Hematopoietic multipotent progenitor cell treated with erythropoietin and hydrocortisone succinate and interleukin-3 and kit ligand, for 15 days (in vitro differentiated cells): ENCODE data around the gene UBB.
"Not testable (repeated sequence)": the region's sequence is repeated elsewhere in the genome, so short reads cannot be mapped to it uniquely, and the experiment has no call there.

Source experiments
- DNase-seq: peaks from one replicate; pipeline ENCODE4 v3.0.0-alpha.2; 2015; ENCODE audit warnings: low spot score

Gene UBB

DNA sequence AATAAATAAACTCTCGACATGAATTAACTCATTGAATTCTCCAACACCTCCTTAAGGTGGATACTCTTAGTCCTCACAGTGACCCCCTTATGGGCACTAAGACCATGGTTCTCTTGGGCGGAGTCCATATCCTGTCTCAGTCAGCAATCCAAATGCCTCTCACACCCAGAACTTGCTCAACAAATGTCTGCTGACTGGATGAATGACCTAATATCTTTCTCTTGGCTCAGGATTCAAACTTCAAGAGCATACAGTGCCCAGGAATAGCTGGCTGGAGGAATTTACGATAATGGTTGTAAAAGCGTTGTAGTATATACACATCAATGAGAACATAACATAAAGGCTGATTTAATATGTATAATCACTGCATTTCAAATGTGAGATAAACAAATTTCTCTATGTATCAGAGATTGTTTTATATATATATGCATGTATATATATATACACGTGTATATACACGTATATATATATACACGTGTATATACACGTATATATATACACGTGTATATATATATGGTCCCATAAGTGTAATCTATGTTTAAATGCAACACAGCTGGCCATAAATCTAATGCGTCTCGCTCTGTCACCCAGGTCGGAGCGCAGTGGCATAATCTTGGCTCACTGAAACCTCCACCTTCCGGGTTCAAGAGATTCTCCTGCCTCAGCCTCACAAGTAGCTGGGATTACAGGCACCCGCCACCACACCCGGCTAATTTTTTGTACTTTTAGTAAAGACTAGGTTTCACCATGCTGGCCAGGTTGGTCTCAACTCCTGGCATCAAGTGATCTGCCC, 6.5 kb upstream of the UBB start:
- no peak for DNase-seq

- DNase-seq = peak; percentile 63
These were observed 3.0 kb upstream of the UBB start for GRCh38 chr17:16377941-16378341.

GRCh38 chr17:16378636-16379282, 2.1 kb upstream of the UBB start:
- DNase-seq = peak; percentile 85

GRCh38 chr17:16379654-16380053, 1.2 kb upstream of the UBB start:
- DNase-seq = no peak

DNA sequence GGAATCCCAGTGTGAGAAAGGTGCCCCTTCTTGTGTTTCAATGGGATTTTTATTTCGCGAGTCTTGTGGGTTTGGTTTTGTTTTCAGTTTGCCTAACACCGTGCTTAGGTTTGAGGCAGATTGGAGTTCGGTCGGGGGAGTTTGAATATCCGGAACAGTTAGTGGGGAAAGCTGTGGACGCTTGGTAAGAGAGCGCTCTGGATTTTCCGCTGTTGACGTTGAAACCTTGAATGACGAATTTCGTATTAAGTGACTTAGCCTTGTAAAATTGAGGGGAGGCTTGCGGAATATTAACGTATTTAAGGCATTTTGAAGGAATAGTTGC, 567 bp downstream of the UBB start:
- DNase-seq = no peak

DNA sequence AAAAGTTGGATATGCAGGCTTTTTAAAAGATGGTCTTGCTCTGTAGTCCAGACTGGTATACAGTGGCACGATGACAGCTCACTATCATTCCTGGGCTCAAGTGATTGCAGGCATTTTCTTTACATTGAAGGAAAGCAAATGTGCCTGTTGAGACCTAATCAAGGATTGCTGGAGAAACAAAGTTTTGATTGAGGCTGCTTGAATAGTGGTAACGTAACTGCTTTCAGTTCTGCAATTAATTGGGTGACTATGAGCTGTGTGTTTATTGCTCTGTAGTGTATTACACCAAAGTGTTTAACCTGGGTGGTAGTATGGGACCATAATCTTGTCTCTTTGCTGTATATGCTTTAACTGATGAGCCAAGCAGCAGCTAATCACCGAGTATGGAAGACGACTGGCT, 2.3 kb downstream of the UBB start:
- DNase-seq = no peak

DNA sequence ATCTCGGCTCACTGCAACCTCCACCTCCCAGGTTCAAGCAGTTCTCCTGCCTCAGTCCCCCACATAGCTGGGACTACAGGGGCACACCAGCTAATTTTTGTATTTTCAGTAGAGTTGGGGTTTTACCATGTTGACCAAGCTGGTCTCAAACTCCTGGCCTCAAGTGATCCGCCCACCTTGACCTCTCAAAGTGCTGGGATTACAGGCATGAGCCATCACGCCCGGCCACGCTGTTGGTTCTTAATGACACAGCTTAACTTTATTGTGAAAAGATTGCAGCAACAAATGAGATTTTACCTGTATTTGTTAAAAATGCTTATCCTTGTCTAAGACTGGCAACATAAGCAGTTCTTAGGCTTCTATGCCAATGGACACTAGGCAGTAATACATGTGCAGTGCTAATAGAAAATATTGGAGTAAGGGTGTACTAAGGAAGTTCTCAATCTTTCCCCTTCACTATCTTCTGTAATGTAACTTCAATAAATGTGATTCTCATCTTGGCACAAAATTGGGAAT, 2.9 kb downstream of the UBB start:
- no peak for DNase-seq

GRCh38 chr17:16384557-16384956, 3.7 kb downstream of the UBB start:
- DNase-seq = no peak

GRCh38 chr17:16386126-16386507, 5.2 kb downstream of the UBB start:
- not testable (repeated sequence) for DNase-seq

DNA sequence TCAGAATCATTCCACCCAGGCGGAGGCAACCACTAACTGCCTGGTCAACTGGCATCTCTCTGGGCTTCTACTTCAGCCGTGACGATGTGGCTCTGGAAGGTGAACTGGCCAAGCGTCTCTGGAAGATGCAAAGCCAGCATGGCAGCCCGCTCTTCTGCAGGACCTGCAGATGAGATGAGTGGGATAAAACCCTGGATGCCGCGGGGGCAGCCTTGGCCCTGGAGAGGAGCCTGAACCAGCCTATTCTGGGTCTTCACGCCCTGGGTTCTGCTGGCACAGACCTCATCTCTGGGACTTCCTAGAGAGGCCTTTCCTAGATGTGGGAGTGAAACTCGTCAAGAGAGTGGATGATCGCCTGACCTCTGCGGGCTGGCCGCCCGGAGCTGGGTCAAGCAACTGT, 10.6 kb downstream of the UBB start:
- DNase-seq = no peak

- DNase-seq = not testable (repeated sequence)
These were observed 11.6 kb downstream of the UBB start for GRCh38 chr17:16392491-16392890.

DNA sequence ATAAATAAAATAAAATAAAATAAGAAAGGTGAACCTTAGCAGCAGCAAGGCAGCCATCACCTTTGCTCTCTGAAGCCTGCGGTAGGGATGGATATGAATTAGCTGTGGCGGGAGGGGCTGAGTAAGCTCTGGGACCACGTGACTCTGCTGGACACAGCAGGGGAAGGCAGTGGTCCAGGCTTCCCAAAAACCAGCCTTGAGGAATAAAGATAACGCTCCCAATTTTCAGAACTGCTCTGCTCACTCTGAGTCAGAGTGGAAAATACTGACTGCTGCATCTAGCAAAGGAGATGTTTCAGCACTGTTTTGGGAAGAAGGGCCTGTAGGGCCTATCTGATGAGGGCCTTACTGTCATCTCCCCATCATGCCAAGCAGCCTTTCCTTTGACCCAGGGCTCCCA, 15.0 kb downstream of the UBB start:
- not testable (repeated sequence) for DNase-seq

- DNase-seq = peak; percentile 54
These were observed 15.8 kb downstream of the UBB start for GRCh38 chr17:16396693-16397092.

DNA sequence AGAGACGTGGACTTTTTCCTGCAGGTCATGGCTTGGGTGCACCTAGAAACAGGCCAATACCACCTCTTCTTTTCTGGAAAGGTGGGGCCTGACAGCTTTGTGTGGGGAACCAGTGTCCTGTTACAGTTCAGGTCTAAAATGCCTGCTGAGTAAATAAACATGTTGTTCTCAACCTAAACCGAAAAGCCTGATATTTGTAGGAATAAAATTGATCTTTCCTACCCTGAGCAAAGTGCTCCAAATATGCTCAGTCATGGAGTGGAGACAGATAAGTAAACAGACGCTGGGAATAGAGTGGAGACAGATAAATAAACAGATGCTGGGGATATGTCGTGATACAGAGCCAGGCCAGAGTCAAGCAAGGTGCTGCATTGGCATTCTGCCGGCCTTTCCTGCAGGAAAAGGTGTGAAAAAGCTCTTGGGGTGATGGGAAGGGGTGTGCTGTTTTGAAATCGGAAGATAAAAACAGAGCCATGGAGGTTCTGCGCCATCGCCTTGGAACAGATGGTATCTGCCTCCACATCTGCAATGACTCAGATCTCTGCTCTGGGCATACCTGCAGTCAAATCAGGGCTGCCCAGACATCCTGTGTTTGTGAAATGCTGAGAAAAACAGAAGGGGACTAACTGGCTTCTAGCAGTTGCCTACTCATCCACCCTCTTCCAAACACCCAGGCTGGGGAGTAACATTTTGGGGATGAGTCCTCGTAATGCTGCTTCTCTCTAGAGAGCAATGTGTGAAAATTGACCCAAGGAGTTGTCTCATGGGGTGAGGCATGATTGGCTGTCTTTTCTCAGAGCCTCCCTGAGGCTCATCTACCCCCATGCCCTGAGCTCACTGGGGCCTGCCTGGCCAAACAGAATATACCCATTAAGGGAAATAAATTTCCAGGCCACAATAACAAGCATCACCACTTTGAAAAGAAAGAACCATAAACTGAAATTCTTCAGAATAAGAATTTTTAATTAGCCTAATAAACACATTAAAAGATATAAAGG, 17.7 kb downstream of the UBB start:
- DNase-seq = peak; percentile 80

DNA sequence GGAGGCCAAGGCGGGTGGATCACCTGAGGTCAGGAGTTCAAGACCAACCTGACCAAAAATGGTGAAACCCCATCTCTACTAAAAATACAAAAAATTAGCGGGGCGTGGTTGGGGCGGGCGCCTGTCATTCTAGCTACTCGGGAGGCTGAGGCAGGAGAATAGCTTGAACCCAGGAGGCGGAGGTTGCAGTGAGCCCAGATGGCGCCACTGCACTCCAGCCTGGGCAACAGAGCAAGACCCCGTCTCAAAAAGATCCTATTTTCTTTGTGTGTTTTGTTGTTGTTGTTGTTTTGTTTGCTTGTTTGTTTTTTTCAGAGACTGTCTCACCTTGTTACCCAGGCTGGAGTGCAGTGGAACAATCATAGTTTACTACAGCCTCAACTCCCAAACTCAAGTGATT, 23.0 kb downstream of the UBB start:
- not testable (repeated sequence) for DNase-seq

DNA sequence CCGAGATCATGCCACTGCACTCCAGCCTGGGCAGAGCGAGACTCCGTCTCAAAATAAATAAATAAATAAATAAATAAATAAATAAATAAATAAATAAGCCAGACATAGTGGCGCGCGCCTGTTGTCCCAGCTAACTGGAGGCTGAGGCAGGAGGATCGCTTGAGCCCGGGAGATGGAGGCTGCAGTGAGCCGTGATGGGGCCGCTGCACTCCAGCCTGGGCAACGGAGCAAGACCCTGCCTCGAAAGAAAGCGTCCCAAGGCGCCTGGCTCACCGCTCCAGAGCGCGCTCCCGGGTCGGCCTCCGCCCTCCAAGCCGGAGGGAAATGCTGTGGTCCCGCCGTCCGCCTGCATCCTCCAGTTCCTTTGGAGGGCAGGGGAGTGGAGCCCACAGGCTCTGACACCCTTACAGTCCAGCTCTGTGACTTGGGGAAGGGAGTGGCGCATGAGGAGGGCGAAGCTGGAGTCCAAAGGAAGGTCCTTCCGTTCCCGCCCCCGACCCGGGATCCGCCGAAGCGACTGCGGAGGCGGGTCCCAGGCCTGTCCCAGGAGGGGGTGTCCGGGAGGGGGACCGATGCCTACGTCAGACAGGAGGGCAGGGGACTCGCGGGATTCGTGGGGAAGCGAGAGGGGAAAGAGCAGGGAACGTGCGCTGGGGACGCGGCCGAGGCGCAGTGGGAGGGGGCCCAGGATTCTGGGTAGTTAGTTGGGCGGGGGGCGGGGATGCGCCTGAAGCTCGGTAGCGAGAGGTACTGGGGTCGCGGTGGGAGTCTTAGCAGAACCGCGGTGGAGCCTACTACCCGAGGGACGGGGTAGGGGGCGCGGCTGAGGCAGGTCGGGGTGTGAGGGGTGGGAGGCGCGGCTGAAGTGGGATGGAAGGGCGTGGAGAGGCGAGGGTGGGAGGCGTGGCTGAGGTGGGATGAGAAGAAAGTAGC, 26.1 kb downstream of the UBB start:
- DNase-seq = no peak

DNA sequence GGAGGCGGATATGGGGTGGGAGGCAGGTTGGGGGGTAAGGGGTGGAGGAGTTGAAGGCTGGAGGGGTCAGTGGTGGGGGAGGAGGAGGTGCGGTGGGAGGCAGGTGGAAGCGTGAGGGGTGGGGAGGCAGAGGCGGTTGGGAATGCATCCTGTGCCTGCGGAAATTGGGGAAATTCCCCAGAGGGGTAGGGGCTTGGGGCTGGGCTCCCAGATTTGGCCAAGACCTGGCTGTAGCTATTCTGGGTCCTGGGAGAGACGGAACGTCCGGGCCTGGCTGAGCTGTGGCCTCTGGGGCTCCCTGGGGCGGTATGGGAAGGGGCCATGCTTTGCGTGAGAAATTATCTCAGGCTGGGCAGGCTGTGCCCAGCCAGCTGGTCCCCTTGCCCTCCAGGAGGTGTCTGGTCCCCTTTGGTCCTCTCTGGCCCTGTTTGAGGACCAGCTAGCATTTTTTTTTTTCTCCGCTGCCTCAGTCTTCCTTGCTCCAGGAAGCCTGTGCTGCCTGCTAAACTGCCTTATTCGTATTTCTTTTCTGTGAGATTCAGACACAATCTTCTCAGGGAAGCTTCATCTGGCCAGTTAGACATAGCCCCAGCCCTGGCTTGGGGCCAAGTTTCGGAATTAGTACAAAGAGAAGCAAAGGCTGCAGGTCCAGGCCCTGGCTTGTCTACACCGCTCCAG, 27.2 kb downstream of the UBB start:
- peak; percentile 47 for DNase-seq

GRCh38 chr17:16415031-16415924, 34.4 kb downstream of the UBB start, which contains the start of gene TRPV2:
TSS of gene TRPV2 (plus strand) at chr17:16415571. CDS start at chr17:16417669, 2,098 bp downstream.
- DNase-seq = peak; percentile 62

DNA sequence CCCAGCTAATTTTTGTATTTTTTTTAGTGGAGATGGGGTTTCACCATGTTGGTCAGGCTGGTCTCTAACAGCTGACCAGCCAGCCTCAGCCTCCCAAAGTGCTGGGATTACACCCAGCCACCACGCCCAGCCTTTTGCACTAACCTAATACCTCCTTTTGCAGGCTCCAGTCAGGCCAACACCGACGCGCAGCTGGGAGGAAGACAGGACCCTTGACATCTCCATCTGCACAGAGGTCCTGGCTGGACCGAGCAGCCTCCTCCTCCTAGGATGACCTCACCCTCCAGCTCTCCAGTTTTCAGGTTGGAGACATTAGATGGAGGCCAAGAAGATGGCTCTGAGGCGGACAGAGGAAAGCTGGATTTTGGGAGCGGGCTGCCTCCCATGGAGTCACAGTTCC, 36.5 kb downstream of the UBB start:
- no peak for DNase-seq
